Tibial nerve (tissue), 4 donors: ENCODE results near the gene XPO4. TPM values are rescaled to one million over a fixed set of nuclear protein-coding genes. Genes with fewer than 3 reads are reported as not detected.

Experiments
- DNase-seq, 2 donors: peaks; one replicate each; pipeline ENCODE4 v3.0.0-alpha.2; 2019; ENCODE audit warnings: low spot score in 2 of 2
- H3K27ac ChIP-seq, 4 donors: fragments of 200-600 bp; sonication (generic) in 3 of 4; one replicate each; pipeline ENCODE4 v1.5.1; 2017 to 2019; ENCODE audit warnings: mild to moderate bottlenecking in 1 of 4
- H3K27me3 ChIP-seq, 2 donors: fragments of 200-600 bp; sonication (generic) in 1 of 2; one replicate each; pipeline versions ENCODE4 v1.5.1 to v1.6.0; 2017 to 2019
- H3K36me3 ChIP-seq, 3 donors: fragments of 200-600 bp; sonication (generic); one replicate each; pipeline ENCODE4 v1.5.1; 2018 to 2019
- H3K4me1 ChIP-seq, 4 donors: fragments of 200-600 bp; sonication (generic) in 3 of 4; one replicate each; pipeline ENCODE4 v1.5.1; 2017 to 2019
- H3K4me3 ChIP-seq, 4 donors: fragments of 200-600 bp; sonication (generic) in 3 of 4; one replicate each; pipeline ENCODE4 v1.5.1; 2017 to 2019; ENCODE audit warnings: mild to moderate bottlenecking in 1 of 4, moderate library complexity in 1 of 4
- H3K9me3 ChIP-seq, 4 donors: fragments of 200-600 bp; sonication (generic) in 3 of 4; one replicate each; pipeline ENCODE4 v1.5.1; 2017 to 2019
- EP300 ChIP-seq, 2 donors: sonication (generic); formaldehyde crosslinking; IDR thresholded peaks; one replicate each; pipeline ENCODE4 v1.6.1; 2017; ENCODE audit warnings: antibody characterized with exemption in 2 of 2, mild to moderate bottlenecking in 1 of 2
- POLR2A ChIP-seq, 2 donors: fragments of 450-650 bp; IDR thresholded peaks; one replicate each; pipeline ENCODE4 v1.6.1; 2017; ENCODE audit warnings: antibody characterized with exemption in 2 of 2, mild to moderate bottlenecking in 2 of 2, moderate library complexity in 2 of 2
- WGBS, 2 donors: methylation state at CpG; one replicate each; pipeline ENCODE4 v1.1.5; 2018; 5-methylcytosine and 5-hydroxymethylcytosine counted together
- total RNA-seq, 4 donors: library from RNA; depleted of rRNA; stranded (reverse); fragments of >200 nt; gene quantifications; one replicate each; pipeline ENCODE4 v1.1.0, GENCODE V29; 2016
- TF ChIP-seq, protein P1 (sequence below), 5 experiments: fragments of 200-600 bp in 3 of 5; fragments of 450-650 bp in 2 of 5; sonication (generic) in 3 of 5; IDR thresholded peaks; one replicate each; pipeline ENCODE4 v1.5.1; 2016 to 2019; ENCODE audit warnings: antibody characterized with exemption in 5 of 5, mild to moderate bottlenecking in 3 of 5, moderate library complexity in 2 of 5

The XPO4 gene
- total RNA-seq, 4 donors from 2014 or later = 15.3 to 28.8 (median 19.4) TPM

DNA sequence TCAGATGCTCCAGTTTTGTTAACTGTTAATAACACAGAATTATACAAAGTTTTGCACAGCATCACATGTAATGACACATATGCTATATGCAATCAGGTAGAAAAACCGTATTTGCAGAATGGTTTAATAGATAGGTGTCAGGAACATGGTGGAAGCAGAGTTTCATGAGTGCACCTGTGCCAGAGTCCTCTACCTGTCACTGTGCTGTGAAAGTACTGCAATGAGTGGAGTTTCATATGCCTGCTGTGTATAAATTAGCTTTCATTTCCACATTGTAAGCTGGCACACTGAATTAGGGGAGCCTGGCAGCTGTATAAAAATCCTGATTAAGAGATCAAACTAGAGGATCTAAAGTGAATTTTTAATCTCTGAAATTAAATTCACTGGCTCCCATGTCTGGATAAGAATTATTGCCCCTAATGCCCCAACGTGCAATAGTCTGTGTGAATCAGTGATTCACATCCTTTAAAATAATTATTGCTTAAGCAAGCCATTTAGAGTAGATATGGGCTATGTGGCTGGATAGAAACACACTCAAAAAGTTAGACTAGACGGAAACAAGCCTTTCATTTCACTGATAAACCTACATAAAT is 120.3 kb downstream of the XPO4 start:
- Histone ChIP-seq H3K4me1 (no peaks in the 10 kb centered on the region), H3K36me3 (peaks cover 0 to 49% (median 0%) of the 10 kb centered on the region in 3 donors), H3K9me3 (no peaks in the 10 kb centered on the region), H3K4me3 (no peak overlapping the region), H3K27ac (no peak overlapping the region), H3K27me3 (no peaks in the 10 kb centered on the region)
- DNase-seq = no peak
- WGBS, 2 donors = 90 to 93% methylated on average over 3 of the region's 3 CpGs
- TF ChIP-seq EP300 (IDR thresholded peaks at IDR 0.05) (no peak), POLR2A (IDR thresholded peaks at IDR 0.05) (no peak)
- TF ChIP-seq, protein P1, sequence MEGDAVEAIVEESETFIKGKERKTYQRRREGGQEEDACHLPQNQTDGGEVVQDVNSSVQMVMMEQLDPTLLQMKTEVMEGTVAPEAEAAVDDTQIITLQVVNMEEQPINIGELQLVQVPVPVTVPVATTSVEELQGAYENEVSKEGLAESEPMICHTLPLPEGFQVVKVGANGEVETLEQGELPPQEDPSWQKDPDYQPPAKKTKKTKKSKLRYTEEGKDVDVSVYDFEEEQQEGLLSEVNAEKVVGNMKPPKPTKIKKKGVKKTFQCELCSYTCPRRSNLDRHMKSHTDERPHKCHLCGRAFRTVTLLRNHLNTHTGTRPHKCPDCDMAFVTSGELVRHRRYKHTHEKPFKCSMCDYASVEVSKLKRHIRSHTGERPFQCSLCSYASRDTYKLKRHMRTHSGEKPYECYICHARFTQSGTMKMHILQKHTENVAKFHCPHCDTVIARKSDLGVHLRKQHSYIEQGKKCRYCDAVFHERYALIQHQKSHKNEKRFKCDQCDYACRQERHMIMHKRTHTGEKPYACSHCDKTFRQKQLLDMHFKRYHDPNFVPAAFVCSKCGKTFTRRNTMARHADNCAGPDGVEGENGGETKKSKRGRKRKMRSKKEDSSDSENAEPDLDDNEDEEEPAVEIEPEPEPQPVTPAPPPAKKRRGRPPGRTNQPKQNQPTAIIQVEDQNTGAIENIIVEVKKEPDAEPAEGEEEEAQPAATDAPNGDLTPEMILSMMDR (IDR thresholded peaks at IDR 0.05) = no peak

DNA sequence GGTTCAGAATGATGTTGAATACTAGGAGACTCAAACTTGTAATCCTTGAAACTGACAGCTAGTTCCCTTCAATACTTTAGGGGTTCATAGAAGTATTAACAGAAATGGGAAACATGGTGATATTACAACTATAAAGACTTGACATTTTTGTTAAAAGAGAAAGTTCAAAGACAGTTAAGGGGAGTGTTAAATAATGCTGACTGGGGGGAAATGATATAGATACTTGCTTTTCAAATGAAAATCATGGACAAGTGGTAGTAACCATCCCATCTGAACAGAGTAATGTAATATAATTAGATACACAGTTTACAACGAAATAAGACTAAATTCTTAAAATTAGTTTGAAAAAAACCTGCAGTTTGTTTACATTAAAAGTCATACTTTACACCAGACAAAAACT is 122.2 kb downstream of the XPO4 start:
- Histone ChIP-seq H3K4me1 (no peaks in the 10 kb centered on the region), H3K27ac (no peak overlapping the region), H3K36me3 (peaks cover 0 to 36% (median 0%) of the 10 kb centered on the region in 3 donors), H3K4me3 (no peak overlapping the region), H3K27me3 (no peaks in the 10 kb centered on the region), H3K9me3 (no peaks in the 10 kb centered on the region)
- DNase-seq = no peak
- TF ChIP-seq POLR2A (IDR thresholded peaks at IDR 0.05) (no peak), EP300 (IDR thresholded peaks at IDR 0.05) (no peak)
- TF ChIP-seq, protein P1 (IDR thresholded peaks at IDR 0.05) = no peak
- 68 to 90% methylated on average over 1 of the region's 1 CpG for WGBS, 2 donors

DNA sequence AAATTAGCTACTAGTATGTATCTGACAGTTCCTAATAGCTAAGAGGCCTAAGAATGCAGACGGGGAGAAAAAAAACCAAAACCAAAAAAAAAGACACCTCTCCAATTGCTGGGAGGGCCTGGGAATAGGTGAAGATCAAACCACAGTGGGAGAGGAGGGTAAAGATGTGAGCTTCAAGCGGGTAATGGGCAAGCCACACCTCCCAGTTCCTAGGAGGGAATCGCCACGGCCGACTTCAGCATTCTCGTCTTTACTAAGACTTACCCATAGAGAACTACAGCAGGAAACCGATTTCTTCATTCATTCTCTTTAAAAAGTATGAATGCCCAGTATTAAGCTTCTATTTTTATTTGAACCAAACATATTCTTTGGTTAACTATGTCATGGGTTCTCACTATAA is 123.1 kb downstream of the XPO4 start:
- no peak for DNase-seq
- Histone ChIP-seq H3K4me3 (no peak overlapping the region), H3K27ac (no peak overlapping the region), H3K27me3 (no peaks in the 10 kb centered on the region), H3K9me3 (no peaks in the 10 kb centered on the region), H3K36me3 (peaks cover 0 to 27% (median 0%) of the 10 kb centered on the region in 3 donors), H3K4me1 (no peaks in the 10 kb centered on the region)
- WGBS, 2 donors = 87 to 94% methylated on average over 7 of the region's 7 CpGs
- TF ChIP-seq POLR2A (IDR thresholded peaks at IDR 0.05) (no peak), EP300 (IDR thresholded peaks at IDR 0.05) (no peak)
- TF ChIP-seq, protein P1 (IDR thresholded peaks at IDR 0.05) = no peak

DNA sequence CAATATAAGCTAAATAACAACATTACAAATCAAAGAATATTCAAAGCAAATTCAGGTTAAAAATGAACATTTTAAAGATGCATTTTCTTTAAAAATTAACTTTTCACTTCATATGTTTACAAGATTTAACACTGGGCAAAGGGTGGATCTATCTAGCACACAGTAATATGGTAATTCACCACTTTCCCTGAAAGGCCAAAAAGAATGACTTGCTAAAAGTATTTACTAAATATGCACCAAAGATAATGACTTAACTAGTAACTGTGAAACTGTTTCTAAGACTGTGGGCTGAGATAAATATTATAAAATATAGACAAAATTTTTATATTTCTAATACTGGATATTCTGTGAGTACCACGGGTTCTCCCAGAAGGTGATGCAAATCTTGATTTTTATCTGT is 124.2 kb downstream of the XPO4 start:
- no peak overlapping the region for H3K4me3 ChIP-seq
- peaks cover 0 to 23% (median 0%) of the 10 kb centered on the region in 3 donors for H3K36me3 ChIP-seq
- peaks cover 0 to 4% (median 0%) of the 10 kb centered on the region in 4 donors for H3K4me1 ChIP-seq
- TF ChIP-seq POLR2A (IDR thresholded peaks at IDR 0.05) (no peak), EP300 (IDR thresholded peaks at IDR 0.05) (no peak)
- TF ChIP-seq, protein P1 (IDR thresholded peaks at IDR 0.05) = no peak
- no peak overlapping the region for H3K27ac ChIP-seq
- no peak for DNase-seq
- H3K9me3 ChIP-seq = no peaks in the 10 kb centered on the region
- H3K27me3 ChIP-seq = no peaks in the 10 kb centered on the region
- WGBS, 2 donors = 91 to 93% methylated on average over 1 of the region's 1 CpG

DNA sequence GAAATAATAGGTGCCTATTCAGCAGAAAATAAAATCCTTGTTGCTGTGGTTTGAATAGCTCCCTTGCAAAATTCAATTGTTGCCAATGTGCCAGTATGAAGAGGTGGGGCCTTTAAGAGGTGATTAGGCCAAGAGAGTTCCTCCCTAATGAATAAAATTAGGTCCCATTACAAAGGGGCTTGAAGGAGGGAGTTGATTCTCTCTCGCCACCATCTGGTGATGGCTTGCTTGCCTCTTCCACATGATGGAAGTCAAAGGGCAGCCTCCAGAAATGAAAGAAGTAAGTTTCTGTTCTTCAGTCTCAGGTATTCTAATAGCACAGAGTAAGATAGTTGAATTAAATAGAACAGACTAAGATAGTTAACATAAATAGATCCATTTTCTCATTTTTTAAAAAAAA is 125.8 kb downstream of the XPO4 start:
- H3K36me3 ChIP-seq = peaks cover 0 to 7% (median 0%) of the 10 kb centered on the region in 3 donors
- WGBS, 2 donors = 94 to 100% methylated on average over 1 of the region's 1 CpG
- no peaks in the 10 kb centered on the region for H3K9me3 ChIP-seq
- no peaks in the 10 kb centered on the region for H3K27me3 ChIP-seq
- H3K4me3 ChIP-seq = no peak overlapping the region
- DNase-seq = no peak
- no peak for TF ChIP-seq EP300 (IDR thresholded peaks at IDR 0.05)
- TF ChIP-seq POLR2A (IDR thresholded peaks at IDR 0.05) = no peak
- TF ChIP-seq, protein P1 (IDR thresholded peaks at IDR 0.05) = no peak
- H3K27ac ChIP-seq = no peak overlapping the region
- peaks cover 0 to 17% (median 4%) of the 10 kb centered on the region in 4 donors for H3K4me1 ChIP-seq
